HFF-Myc (cell line): ENCODE measurements around the gene ARAF.

ENCODE experiments used
- DNase-seq: peaks from one replicate; pipeline ENCODE4 v3.0.0-alpha.2; 2011; ENCODE audit warnings: low read depth; ENCODE audit errors: extremely low read depth
- H3K4me3 ChIP-seq: replicated peaks from 2 replicates; pipeline ENCODE4 v1.5.1; 2011; ENCODE audit warnings: low read depth, mild to moderate bottlenecking, control low read depth, low read length
- TF ChIP-seq, protein P1 (sequence below): IDR thresholded peaks from 2 replicates; pipeline ENCODE4 v1.5.1; 2012; ENCODE audit warnings: mild to moderate bottlenecking, low read depth, low read length, control low read depth; ENCODE audit errors: missing control alignments

ARAF gene

DNA sequence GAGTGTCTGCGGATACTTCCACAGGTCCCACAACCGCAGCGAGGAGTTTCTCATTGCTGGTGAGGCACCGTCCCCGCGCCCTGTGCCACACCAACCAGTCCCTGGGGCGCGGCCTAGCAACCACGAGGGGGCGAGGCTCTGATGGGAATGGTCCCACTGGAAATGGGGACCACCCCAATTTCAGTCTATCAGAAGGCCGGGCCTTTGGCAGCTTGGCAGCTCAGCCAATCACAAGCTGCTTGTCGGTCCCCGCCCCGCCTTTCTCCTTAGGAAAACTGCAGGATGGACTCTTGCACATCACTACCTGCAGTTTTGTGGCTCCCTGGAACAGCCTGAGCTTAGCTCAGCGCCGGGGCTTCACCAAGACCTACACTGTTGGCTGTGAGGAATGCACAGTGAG lies 24.3 kb downstream of the ARAF start:
- peak overlapping the region; percentile 11 for H3K4me3 ChIP-seq
- TF ChIP-seq, protein P1, sequence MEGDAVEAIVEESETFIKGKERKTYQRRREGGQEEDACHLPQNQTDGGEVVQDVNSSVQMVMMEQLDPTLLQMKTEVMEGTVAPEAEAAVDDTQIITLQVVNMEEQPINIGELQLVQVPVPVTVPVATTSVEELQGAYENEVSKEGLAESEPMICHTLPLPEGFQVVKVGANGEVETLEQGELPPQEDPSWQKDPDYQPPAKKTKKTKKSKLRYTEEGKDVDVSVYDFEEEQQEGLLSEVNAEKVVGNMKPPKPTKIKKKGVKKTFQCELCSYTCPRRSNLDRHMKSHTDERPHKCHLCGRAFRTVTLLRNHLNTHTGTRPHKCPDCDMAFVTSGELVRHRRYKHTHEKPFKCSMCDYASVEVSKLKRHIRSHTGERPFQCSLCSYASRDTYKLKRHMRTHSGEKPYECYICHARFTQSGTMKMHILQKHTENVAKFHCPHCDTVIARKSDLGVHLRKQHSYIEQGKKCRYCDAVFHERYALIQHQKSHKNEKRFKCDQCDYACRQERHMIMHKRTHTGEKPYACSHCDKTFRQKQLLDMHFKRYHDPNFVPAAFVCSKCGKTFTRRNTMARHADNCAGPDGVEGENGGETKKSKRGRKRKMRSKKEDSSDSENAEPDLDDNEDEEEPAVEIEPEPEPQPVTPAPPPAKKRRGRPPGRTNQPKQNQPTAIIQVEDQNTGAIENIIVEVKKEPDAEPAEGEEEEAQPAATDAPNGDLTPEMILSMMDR = no peak
- DNase-seq = no peak

- TF ChIP-seq, protein P1 = no peak
- no peak overlapping the region for H3K4me3 ChIP-seq
- DNase-seq = no peak
Measured at GRCh38 chrX:47586043-47586787, 25.2 kb downstream of the ARAF start.

- TF ChIP-seq, protein P1 = no peak
- H3K4me3 ChIP-seq = no peak overlapping the region
- no peak for DNase-seq
Measured at GRCh38 chrX:47587091-47587891, 26.3 kb downstream of the ARAF start.

GRCh38 chrX:47587906-47588735 lies 27.1 kb downstream of the ARAF start:
- no peak for DNase-seq
- TF ChIP-seq, protein P1 = no peak
- H3K4me3 ChIP-seq = no peak overlapping the region

- TF ChIP-seq, protein P1 = no peak
- H3K4me3 ChIP-seq = no peak overlapping the region
- no peak for DNase-seq
Measured at GRCh38 chrX:47590984-47591383, 30.0 kb downstream of the ARAF start.

- TF ChIP-seq, protein P1 = no peak
- H3K4me3 ChIP-seq = no peak overlapping the region
- no peak for DNase-seq
Measured at GRCh38 chrX:47593522-47593921, 32.5 kb downstream of the ARAF start.
